Measurements from ENCODE around the gene FAM3A. TPM values are rescaled to one million over a fixed set of nuclear protein-coding genes. Genes with fewer than 3 reads are reported as not detected.

FAM3A gene
- total and polyA plus RNA-seq, 9 of the 15 experiments (the other 6 are each of a cell fraction or from before 2014, with no cell fraction given), result 0.75 to 70.6 (median 27.0) TPM

DNA sequence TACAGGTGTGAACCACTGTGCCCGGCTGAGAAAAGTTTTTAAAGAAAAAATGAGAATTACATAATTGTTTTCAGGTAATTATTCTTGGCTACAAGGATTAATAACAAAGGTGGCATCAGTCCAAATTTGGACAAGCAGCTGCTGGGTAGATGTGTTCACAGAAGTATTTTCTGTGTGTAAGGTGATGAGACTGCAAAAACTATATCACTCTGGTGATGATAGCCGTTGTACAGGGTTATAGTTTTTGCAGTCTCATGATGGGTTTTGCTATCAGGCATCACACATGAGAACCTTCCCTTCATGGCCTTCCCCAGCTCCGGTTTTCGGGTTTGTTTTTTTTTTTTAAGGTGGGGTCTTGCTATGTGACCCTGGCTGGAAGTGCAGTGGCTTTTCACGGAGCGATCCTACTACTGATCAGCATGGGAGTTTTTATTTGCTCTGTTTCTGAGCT lies 20.5 kb downstream of the FAM3A start (continued):
- TF ChIP-seq HLTF (IDR thresholded peaks at IDR 0.05) (no peak), ZNF445 (CRISPR knock-in tag; IDR thresholded peaks at IDR 0.05; ENCODE audit: low read depth) (no peak), ZBTB1 (CRISPR knock-in tag; IDR thresholded peaks at IDR 0.05; ENCODE audit: borderline replicate concordance, low read depth) (no peak), ZSCAN29 (IDR thresholded peaks at IDR 0.05) (no peak), MTA1 (IDR thresholded peaks at IDR 0.05; ENCODE audit: borderline replicate concordance) (no peak), SREBF2 (CRISPR knock-in tag; IDR thresholded peaks at IDR 0.05) (no peak), RBBP5 (IDR thresholded peaks at IDR 0.05; ENCODE audit: borderline replicate concordance, insufficient read depth, low read length, poor library complexity, severe bottlenecking) (no peak), XRCC5 (IDR thresholded peaks at IDR 0.05; ENCODE audit: low read depth, low read length) (no peak), KDM2B (CRISPR knock-in tag; IDR thresholded peaks at IDR 0.05) (no peak), ZNF143 (CRISPR knock-in tag; IDR thresholded peaks at IDR 0.05) (no peak), SFPQ (IDR thresholded peaks at IDR 0.05; ENCODE audit: low read depth, low read length) (no peak), CXXC5 (CRISPR knock-in tag; IDR thresholded peaks at IDR 0.05) (no peak), HNRNPL (IDR thresholded peaks at IDR 0.05; ENCODE audit: low read depth, low read length) (no peak), ZNF766 (CRISPR knock-in tag; conservative IDR thresholded peaks at IDR 0.05) (no peak), NFXL1 (CRISPR knock-in tag; IDR thresholded peaks at IDR 0.05) (no peak), MNT (conservative IDR thresholded peaks at IDR 0.05) (no peak), SUPT5H (IDR thresholded peaks at IDR 0.05) (no peak), SLC30A9 (CRISPR knock-in tag; IDR thresholded peaks at IDR 0.05) (no peak)
- TF ChIP-seq, protein P1, sequence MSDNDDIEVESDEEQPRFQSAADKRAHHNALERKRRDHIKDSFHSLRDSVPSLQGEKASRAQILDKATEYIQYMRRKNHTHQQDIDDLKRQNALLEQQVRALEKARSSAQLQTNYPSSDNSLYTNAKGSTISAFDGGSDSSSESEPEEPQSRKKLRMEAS (CRISPR knock-in tag; IDR thresholded peaks at IDR 0.05), result no peak
- TF ChIP-seq, protein P2, sequence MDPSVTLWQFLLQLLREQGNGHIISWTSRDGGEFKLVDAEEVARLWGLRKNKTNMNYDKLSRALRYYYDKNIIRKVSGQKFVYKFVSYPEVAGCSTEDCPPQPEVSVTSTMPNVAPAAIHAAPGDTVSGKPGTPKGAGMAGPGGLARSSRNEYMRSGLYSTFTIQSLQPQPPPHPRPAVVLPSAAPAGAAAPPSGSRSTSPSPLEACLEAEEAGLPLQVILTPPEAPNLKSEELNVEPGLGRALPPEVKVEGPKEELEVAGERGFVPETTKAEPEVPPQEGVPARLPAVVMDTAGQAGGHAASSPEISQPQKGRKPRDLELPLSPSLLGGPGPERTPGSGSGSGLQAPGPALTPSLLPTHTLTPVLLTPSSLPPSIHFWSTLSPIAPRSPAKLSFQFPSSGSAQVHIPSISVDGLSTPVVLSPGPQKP (CRISPR knock-in tag; IDR thresholded peaks at IDR 0.05), result no peak
- TF ChIP-seq, protein P3, sequence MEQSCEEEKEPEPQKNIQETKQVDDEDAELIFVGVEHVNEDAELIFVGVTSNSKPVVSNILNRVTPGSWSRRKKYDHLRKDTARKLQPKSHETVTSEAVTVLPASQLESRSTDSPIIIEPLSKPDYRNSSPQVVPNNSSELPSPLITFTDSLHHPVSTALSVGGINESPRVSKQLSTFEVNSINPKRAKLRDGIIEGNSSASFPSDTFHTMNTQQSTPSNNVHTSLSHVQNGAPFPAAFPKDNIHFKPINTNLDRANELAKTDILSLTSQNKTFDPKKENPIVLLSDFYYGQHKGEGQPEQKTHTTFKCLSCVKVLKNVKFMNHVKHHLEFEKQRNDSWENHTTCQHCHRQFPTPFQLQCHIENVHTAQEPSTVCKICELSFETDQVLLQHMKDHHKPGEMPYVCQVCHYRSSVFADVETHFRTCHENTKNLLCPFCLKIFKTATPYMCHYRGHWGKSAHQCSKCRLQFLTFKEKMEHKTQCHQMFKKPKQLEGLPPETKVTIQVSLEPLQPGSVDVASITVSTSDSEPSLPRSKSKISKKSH (CRISPR knock-in tag; IDR thresholded peaks at IDR 0.05), result no peak
- TF ChIP-seq, protein P4, sequence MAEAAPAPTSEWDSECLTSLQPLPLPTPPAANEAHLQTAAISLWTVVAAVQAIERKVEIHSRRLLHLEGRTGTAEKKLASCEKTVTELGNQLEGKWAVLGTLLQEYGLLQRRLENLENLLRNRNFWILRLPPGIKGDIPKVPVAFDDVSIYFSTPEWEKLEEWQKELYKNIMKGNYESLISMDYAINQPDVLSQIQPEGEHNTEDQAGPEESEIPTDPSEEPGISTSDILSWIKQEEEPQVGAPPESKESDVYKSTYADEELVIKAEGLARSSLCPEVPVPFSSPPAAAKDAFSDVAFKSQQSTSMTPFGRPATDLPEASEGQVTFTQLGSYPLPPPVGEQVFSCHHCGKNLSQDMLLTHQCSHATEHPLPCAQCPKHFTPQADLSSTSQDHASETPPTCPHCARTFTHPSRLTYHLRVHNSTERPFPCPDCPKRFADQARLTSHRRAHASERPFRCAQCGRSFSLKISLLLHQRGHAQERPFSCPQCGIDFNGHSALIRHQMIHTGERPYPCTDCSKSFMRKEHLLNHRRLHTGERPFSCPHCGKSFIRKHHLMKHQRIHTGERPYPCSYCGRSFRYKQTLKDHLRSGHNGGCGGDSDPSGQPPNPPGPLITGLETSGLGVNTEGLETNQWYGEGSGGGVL (CRISPR knock-in tag; IDR thresholded peaks at IDR 0.05), result no peak
